Endothelial cell (in vitro differentiated cells): ENCODE measurements around the gene NAT16. TPM values are rescaled to one million over a fixed set of nuclear protein-coding genes. Genes with fewer than 3 reads are reported as not detected.
"Not testable (repeated sequence)": the region's sequence is repeated elsewhere in the genome, so short reads cannot be mapped to it uniquely, and the experiment has no call there.

ENCODE experiments used
- DNase-seq: peaks from one replicate; pipeline ENCODE4 v3.0.0; 2021; ENCODE audit warnings: low spot score
- H3K27ac Mint-ChIP-seq: one replicate; pipeline ENCODE4 v1.8.0; 2021; ENCODE audit warnings: mixed read lengths, inconsistent platforms; ENCODE audit not compliant: unreplicated experiment
- H3K27me3 Mint-ChIP-seq: one replicate; pipeline ENCODE4 v1.8.0; 2021; ENCODE audit warnings: mild to moderate bottlenecking, moderate library complexity, mixed read lengths, inconsistent platforms; ENCODE audit not compliant: unreplicated experiment
- H3K36me3 Mint-ChIP-seq: one replicate; pipeline ENCODE4 v1.8.0; 2021; ENCODE audit warnings: mild to moderate bottlenecking, low read depth, mixed read lengths, inconsistent platforms; ENCODE audit not compliant: unreplicated experiment
- H3K4me1 Mint-ChIP-seq: one replicate; pipeline ENCODE4 v1.8.0; 2021; ENCODE audit warnings: mild to moderate bottlenecking, mixed read lengths, inconsistent platforms; ENCODE audit not compliant: unreplicated experiment
- H3K4me3 Mint-ChIP-seq: one replicate; pipeline ENCODE4 v1.8.0; 2021; ENCODE audit warnings: mild to moderate bottlenecking, mixed read lengths, inconsistent platforms; ENCODE audit not compliant: unreplicated experiment
- H3K9me3 Mint-ChIP-seq: one replicate; pipeline ENCODE4 v1.8.0; 2021; ENCODE audit warnings: mixed read lengths, inconsistent platforms; ENCODE audit not compliant: unreplicated experiment
- CTCF ChIP-seq: fragments of 200-600 bp; sonication (generic); IDR thresholded peaks from one replicate; pipeline ENCODE4 v1.5.0; 2021; ENCODE audit warnings: antibody characterized with exemption; ENCODE audit not compliant: unreplicated experiment
- total RNA-seq: library from RNA; stranded (reverse); fragmentation: NEBNext Ultra II Directional; extraction: Animal tissue kit (Norgen Biotek cat#: 25700); gene quantifications from one replicate; pipeline ENCODE4 v1.2.1, GENCODE V29; 2021; ENCODE audit not compliant: unreplicated experiment

NAT16 gene
- total RNA-seq, 1 donor from 2014 or later = not detected

GRCh38 chr7:101201695-101202602 lies 21.9 kb upstream of the NAT16 start:
- Mint-ChIP-seq H3K27me3 (peaks cover 13% of the 10 kb centered on the region), H3K27ac (no peak overlapping the region), H3K4me1 (no peaks in the 10 kb centered on the region), H3K9me3 (no peaks in the 10 kb centered on the region), H3K36me3 (no peaks in the 10 kb centered on the region), H3K4me3 (no peak overlapping the region)
- peak; percentile 19 for DNase-seq
- TF ChIP-seq CTCF = no peak

GRCh38 chr7:101200862-101201599 lies 20.9 kb upstream of the NAT16 start, which contains the start of gene MOGAT3:
Gene MOGAT3 (minus strand): TSS chr7:101201036. CDS start chr7:101200854, 182 bp downstream.
- Mint-ChIP-seq H3K4me1 (no peaks in the 10 kb centered on the region), H3K4me3 (no peak within 1 kb of the TSS), H3K27me3 (peaks cover 12% of the 10 kb centered on the region), H3K27ac (no peak within 1 kb of the TSS), H3K36me3 (no peaks in the 10 kb centered on the region), H3K9me3 (no peaks in the 10 kb centered on the region)
- TF ChIP-seq CTCF = no peak
- DNase-seq = no peak

GRCh38 chr7:101200504-101200861 lies 20.4 kb upstream of the NAT16 start:
- Mint-ChIP-seq H3K9me3 (no peaks in the 10 kb centered on the region), H3K27me3 (peaks cover 12% of the 10 kb centered on the region), H3K27ac (no peak overlapping the region), H3K4me1 (no peaks in the 10 kb centered on the region), H3K36me3 (no peaks in the 10 kb centered on the region), H3K4me3 (no peak overlapping the region)
- no peak for TF ChIP-seq CTCF
- no peak for DNase-seq

GRCh38 chr7:101199522-101199921 lies 19.4 kb upstream of the NAT16 start:
- H3K4me3 Mint-ChIP-seq, H3K4me1 Mint-ChIP-seq, DNase-seq, H3K9me3 Mint-ChIP-seq, H3K27ac Mint-ChIP-seq, H3K36me3 Mint-ChIP-seq: not testable (repeated sequence)
- peaks cover 12% of the 10 kb centered on the region for H3K27me3 Mint-ChIP-seq

GRCh38 chr7:101198476-101198875 lies 18.4 kb upstream of the NAT16 start:
- H3K4me1 Mint-ChIP-seq = no peaks in the 10 kb centered on the region
- TF ChIP-seq CTCF = no peak
- peaks cover 13% of the 10 kb centered on the region for H3K27me3 Mint-ChIP-seq
- no peaks in the 10 kb centered on the region for H3K9me3 Mint-ChIP-seq
- H3K4me3 Mint-ChIP-seq = no peak overlapping the region
- no peaks in the 10 kb centered on the region for H3K36me3 Mint-ChIP-seq
- H3K27ac Mint-ChIP-seq = no peak overlapping the region
- DNase-seq = no peak
